Panc1 (cell line): ENCODE measurements around the gene GRK1. TPM values are rescaled to one million over a fixed set of nuclear protein-coding genes. Genes with fewer than 3 reads are reported as not detected.

ENCODE experiments used
- ATAC-seq: fragments of 200-7000 bp; cut with Tn5 transposase; 2 replicates; pipeline ENCODE4 v1.9.1; 2020; ENCODE audit warnings: mild to moderate bottlenecking, moderate library complexity
- BruUV-seq: library from RNA; stranded (reverse); fragments of 400-500 nt; replicated peaks from 2 replicates; lab custom pipeline; 2021; lab: Mats Ljungman, UMichigan
- CTCF ChIA-PET: fragments of 300-600 bp; sonication (Branson Sonifier 250); formaldehyde crosslinking; loops from one replicate; lab custom pipeline; 2022; ENCODE audit warnings: antibody characterized with exemption; lab: Charles Lee
- POLR2A ChIA-PET: fragments of 300-600 bp; sonication (Branson Sonifier 250); formaldehyde crosslinking; loops from one replicate; lab custom pipeline; 2022; ENCODE audit warnings: antibody characterized with exemption; lab: Charles Lee
- DNase-seq: peaks from one replicate; pipeline ENCODE4 v3.0.0-alpha.2; 2010; ENCODE audit warnings: low read depth, low spot score
- H3K27ac ChIP-seq: 2 replicates; pipeline ENCODE4 v1.5.1; 2011; ENCODE audit warnings: mild to moderate bottlenecking, low read length, inconsistent platforms
- H3K27me3 ChIP-seq: fragments of 200-500 bp; sonication (Bioruptor generic); 2 replicates; pipeline ENCODE4 v1.6.0; 2014; ENCODE audit warnings: low read length, inconsistent platforms; ENCODE audit not compliant: control insufficient read depth, insufficient read depth
- H3K36me3 ChIP-seq: fragments of 200-500 bp; sonication (Bioruptor generic); 2 replicates; pipeline ENCODE4 v1.5.1; 2014; ENCODE audit warnings: inconsistent platforms, mild to moderate bottlenecking, low read length, moderate library complexity; ENCODE audit not compliant: control insufficient read depth, insufficient read depth
- H3K4me1 ChIP-seq: 2 replicates; pipeline ENCODE4 v1.5.1; 2011; ENCODE audit warnings: inconsistent platforms, mild to moderate bottlenecking, low read length, moderate library complexity; ENCODE audit not compliant: control insufficient read depth, insufficient read depth
- H3K4me3 ChIP-seq, 2 experiments: 2 replicates each; pipeline ENCODE4 v1.5.1; 2011 to 2012; ENCODE audit warnings: low read depth in 2 of 2, low read length in 2 of 2, mild to moderate bottlenecking in 2 of 2, inconsistent platforms in 1 of 2, moderate library complexity in 1 of 2
- H3K9me3 ChIP-seq: fragments of 200-500 bp; sonication (Bioruptor generic); 2 replicates; pipeline ENCODE4 v1.5.1; 2014; ENCODE audit warnings: low read depth, mild to moderate bottlenecking, inconsistent platforms, low read length, moderate library complexity; ENCODE audit not compliant: control insufficient read depth, insufficient read depth
- POLR2AphosphoS5 ChIP-seq: IDR thresholded peaks from 2 replicates; pipeline ENCODE4 v1.6.1; 2012; ENCODE audit warnings: mild to moderate bottlenecking, low read depth, low read length, moderate library complexity
- SIN3A ChIP-seq: IDR thresholded peaks from 2 replicates; pipeline ENCODE4 v1.6.1; 2012; ENCODE audit warnings: low read depth, mild to moderate bottlenecking, low read length, moderate library complexity, borderline replicate concordance; ENCODE audit not compliant: insufficient read depth
- TCF7L2 ChIP-seq: IDR thresholded peaks from 2 replicates; pipeline ENCODE4 v1.6.1; 2011; ENCODE audit warnings: mild to moderate bottlenecking, low read depth, low read length, inconsistent platforms
- in situ Hi-C: cut with HindIII; loops from 2 replicates; pipeline ENCODE4 v1.10.0; 2016; ENCODE audit warnings: low sequenced_read_pairs, low pct_unique_long_range_greater_than_20kb
- intact Hi-C: fragments of 100-400 bp; cut with micrococcal nuclease; formaldehyde crosslinking; loops from one replicate; pipeline ENCODE4 v1.10.0; 2022; ENCODE audit not compliant: unreplicated experiment
- total RNA-seq: library from RNA; stranded (reverse); gene quantifications from one replicate; pipeline ENCODE4 v1.2.1, GENCODE V29; 2021; ENCODE audit not compliant: unreplicated experiment
- TF ChIP-seq, protein P1 (sequence below), 2 experiments: IDR thresholded peaks; 2 replicates each; pipeline ENCODE4 v1.6.1; 2011 to 2012; ENCODE audit warnings: low read depth in 2 of 2, control low read depth in 1 of 2, low read length in 1 of 2, mild to moderate bottlenecking in 1 of 2, moderate library complexity in 1 of 2; ENCODE audit not compliant: insufficient read depth in 1 of 2
- TF ChIP-seq, protein P2 (sequence below): fragments of 450-650 bp; IDR thresholded peaks from 2 replicates; pipeline ENCODE4 v1.5.1; 2017; ENCODE audit warnings: mild to moderate bottlenecking

The GRK1 gene
- total RNA-seq, 1 experiment from 2014 or later: 1.8 TPM

DNA sequence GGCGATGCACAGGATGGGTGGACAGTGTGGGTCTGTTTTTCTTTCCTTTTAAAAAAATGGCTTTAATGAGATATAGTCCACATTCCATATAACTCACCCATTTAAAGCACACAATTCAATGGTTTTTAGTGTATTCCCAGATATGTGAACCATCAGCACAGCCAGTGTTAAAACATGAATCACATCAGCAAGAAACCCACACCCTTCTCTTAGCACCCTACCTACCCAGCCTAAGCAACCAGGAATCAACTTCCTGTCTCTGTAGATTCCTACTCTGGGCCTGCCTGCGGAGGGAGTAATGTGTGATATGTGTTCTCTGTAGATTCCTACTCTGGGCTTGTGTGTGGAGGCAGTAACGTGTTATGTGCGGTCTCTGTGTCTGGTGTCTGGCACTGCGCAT lies 103.9 kb downstream of the GRK1 start:
- peaks cover 2% of the 10 kb centered on the region; the same call in 1 of the 2 replicates for H3K9me3 ChIP-seq
- in situ Hi-C loops (no loop called here), intact Hi-C loops (no loop called here)
- H3K27me3 ChIP-seq: no peaks in the 10 kb centered on the region
- CTCF ChIA-PET: no interaction called here
- POLR2A ChIA-PET: no interaction called here
- H3K36me3 ChIP-seq: no peaks in the 10 kb centered on the region
- H3K27ac ChIP-seq: no peak overlapping the region
- DNase-seq (no peak), ATAC-seq (no peak)
- no TSS peak for BruUV-seq
- TF ChIP-seq, protein P1, sequence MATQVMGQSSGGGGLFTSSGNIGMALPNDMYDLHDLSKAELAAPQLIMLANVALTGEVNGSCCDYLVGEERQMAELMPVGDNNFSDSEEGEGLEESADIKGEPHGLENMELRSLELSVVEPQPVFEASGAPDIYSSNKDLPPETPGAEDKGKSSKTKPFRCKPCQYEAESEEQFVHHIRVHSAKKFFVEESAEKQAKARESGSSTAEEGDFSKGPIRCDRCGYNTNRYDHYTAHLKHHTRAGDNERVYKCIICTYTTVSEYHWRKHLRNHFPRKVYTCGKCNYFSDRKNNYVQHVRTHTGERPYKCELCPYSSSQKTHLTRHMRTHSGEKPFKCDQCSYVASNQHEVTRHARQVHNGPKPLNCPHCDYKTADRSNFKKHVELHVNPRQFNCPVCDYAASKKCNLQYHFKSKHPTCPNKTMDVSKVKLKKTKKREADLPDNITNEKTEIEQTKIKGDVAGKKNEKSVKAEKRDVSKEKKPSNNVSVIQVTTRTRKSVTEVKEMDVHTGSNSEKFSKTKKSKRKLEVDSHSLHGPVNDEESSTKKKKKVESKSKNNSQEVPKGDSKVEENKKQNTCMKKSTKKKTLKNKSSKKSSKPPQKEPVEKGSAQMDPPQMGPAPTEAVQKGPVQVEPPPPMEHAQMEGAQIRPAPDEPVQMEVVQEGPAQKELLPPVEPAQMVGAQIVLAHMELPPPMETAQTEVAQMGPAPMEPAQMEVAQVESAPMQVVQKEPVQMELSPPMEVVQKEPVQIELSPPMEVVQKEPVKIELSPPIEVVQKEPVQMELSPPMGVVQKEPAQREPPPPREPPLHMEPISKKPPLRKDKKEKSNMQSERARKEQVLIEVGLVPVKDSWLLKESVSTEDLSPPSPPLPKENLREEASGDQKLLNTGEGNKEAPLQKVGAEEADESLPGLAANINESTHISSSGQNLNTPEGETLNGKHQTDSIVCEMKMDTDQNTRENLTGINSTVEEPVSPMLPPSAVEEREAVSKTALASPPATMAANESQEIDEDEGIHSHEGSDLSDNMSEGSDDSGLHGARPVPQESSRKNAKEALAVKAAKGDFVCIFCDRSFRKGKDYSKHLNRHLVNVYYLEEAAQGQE (IDR thresholded peaks at IDR 0.05; ENCODE audit: insufficient read depth in 1 of 2, low read depth in 2 of 2, low read length in 1 of 2): no peak
- TF ChIP-seq, protein P2, sequence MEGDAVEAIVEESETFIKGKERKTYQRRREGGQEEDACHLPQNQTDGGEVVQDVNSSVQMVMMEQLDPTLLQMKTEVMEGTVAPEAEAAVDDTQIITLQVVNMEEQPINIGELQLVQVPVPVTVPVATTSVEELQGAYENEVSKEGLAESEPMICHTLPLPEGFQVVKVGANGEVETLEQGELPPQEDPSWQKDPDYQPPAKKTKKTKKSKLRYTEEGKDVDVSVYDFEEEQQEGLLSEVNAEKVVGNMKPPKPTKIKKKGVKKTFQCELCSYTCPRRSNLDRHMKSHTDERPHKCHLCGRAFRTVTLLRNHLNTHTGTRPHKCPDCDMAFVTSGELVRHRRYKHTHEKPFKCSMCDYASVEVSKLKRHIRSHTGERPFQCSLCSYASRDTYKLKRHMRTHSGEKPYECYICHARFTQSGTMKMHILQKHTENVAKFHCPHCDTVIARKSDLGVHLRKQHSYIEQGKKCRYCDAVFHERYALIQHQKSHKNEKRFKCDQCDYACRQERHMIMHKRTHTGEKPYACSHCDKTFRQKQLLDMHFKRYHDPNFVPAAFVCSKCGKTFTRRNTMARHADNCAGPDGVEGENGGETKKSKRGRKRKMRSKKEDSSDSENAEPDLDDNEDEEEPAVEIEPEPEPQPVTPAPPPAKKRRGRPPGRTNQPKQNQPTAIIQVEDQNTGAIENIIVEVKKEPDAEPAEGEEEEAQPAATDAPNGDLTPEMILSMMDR: no peak
- no peak overlapping the region for H3K4me3 ChIP-seq
- H3K4me1 ChIP-seq: peaks cover 3% of the 10 kb centered on the region; the same call in 1 of the 2 replicates

DNA sequence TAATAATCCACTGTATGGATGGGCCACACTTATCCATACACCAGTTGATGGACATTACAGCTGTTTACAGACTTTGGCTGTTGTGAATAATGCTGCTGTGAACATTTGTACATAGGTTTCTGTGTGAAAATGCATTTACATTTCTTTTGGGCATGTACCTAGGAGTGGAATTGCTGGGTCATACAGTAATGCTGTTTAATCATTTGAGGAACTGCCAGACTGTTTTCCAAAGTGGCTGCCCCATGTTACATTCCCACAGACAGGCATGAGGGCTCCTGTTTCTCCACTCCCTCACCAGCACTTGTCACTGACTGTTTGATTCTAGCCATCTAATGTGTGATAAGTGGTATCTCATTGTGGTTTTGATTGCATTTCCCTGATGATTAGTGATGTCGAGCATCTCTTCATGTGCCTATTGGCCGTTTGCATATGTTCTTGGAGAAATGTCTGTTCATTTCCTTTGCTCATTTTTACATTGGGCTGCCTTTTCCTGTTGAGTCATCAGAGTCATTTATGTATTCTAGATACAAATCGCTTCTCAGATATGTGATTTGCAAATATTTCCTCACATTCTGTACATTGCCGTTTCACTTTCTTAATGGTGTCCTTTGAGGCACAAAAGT lies 104.8 kb downstream of the GRK1 start:
- Histone ChIP-seq H3K27me3 (no peaks in the 10 kb centered on the region), H3K4me1 (peaks cover 3% of the 10 kb centered on the region; the same call in 1 of the 2 replicates), H3K4me3 (no peak overlapping the region), H3K27ac (no peak overlapping the region), H3K36me3 (no peaks in the 10 kb centered on the region), H3K9me3 (peaks cover 2% of the 10 kb centered on the region; the same call in 1 of the 2 replicates)
- in situ Hi-C loops: no loop called here
- DNase-seq: no peak
- CTCF ChIA-PET: no interaction called here
- TF ChIP-seq TCF7L2: no peak
- TF ChIP-seq, protein P2: no peak
- TF ChIP-seq, protein P1 (IDR thresholded peaks at IDR 0.05; ENCODE audit: insufficient read depth in 1 of 2, low read depth in 2 of 2, low read length in 1 of 2): no peak
- no peak for TF ChIP-seq POLR2AphosphoS5
- no peak for TF ChIP-seq SIN3A
- peak; percentile 48; the same call in 1 of the 2 replicates for ATAC-seq
- no TSS peak for BruUV-seq
- intact Hi-C loops: no loop called here
- POLR2A ChIA-PET: no interaction called here
